Upper lobe of right lung (tissue), 1 donor: ENCODE measurements around the gene KCNE1. TPM values are rescaled to one million over a fixed set of nuclear protein-coding genes. Genes with fewer than 3 reads are reported as not detected.
"Not testable (repeated sequence)": the region's sequence is repeated elsewhere in the genome, so short reads cannot be mapped to it uniquely, and the experiment has no call there.

Source experiments
- ATAC-seq: fragments of 200-7000 bp; cut with Tn5 transposase; one replicate; pipeline ENCODE4 v1.9.1; 2020; ENCODE audit warnings: mild to moderate bottlenecking, moderate library complexity
- DNase-seq: peaks from one replicate; pipeline ENCODE4 v3.0.0-alpha.2; 2020
- H3K27ac ChIP-seq: fragments of 200-600 bp; one replicate; pipeline ENCODE4 v1.8.0; 2022
- H3K27me3 ChIP-seq: fragments of 200-600 bp; one replicate; pipeline ENCODE4 v1.8.0; 2022; ENCODE audit warnings: mild to moderate bottlenecking
- H3K36me3 ChIP-seq: fragments of 200-600 bp; one replicate; pipeline ENCODE4 v1.8.0; 2022
- H3K4me1 ChIP-seq: fragments of 200-600 bp; one replicate; pipeline ENCODE4 v1.8.0; 2022
- H3K4me3 ChIP-seq: fragments of 200-600 bp; one replicate; pipeline ENCODE4 v1.8.0; 2022; ENCODE audit warnings: mild to moderate bottlenecking
- H3K9me3 ChIP-seq: fragments of 200-600 bp; one replicate; pipeline ENCODE4 v1.8.0; 2022
- intact Hi-C: fragments of 100-400 bp; cut with DNase I; formaldehyde crosslinking; loops from one replicate; pipeline ENCODE4 v1.11.0; 2022
- total RNA-seq: library from RNA; stranded (reverse); fragmentation: NEBNext Ultra II Directional; extraction: Animal tissue kit (Norgen Biotek cat#: 25700); gene quantifications from one replicate; pipeline ENCODE4 v1.2.1, GENCODE V29; 2021
- donor health status: DM: no; HTN: yes; CAD: no; lungs with severe emphysema.

The KCNE1 gene
- total RNA-seq, 1 donor from 2014 or later, result 13.6 TPM

DNA sequence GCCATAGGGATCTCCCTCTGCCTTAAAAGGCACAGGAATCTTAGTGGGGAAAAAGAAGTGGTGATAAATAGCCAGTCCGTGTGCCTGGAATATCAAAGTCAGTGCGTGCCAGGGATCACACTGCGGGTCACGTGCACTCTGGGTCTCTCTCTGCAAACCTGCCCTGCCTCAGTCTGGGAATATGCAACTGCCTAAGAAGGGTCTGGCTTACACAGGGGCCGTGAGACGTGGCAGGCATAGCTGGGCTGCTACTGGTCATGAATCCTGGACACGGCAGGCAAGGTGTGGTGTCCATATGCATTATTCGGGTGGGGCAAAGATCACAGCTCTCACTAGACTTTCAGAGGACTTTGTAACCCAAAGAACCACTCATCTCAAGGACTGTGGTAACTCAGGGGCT lies 65.0 kb downstream of the KCNE1 start:
- H3K4me1 ChIP-seq, H3K27ac ChIP-seq, H3K4me3 ChIP-seq, H3K36me3 ChIP-seq, ATAC-seq, intact Hi-C loops, H3K9me3 ChIP-seq, H3K27me3 ChIP-seq, DNase-seq: not testable (repeated sequence)

DNA sequence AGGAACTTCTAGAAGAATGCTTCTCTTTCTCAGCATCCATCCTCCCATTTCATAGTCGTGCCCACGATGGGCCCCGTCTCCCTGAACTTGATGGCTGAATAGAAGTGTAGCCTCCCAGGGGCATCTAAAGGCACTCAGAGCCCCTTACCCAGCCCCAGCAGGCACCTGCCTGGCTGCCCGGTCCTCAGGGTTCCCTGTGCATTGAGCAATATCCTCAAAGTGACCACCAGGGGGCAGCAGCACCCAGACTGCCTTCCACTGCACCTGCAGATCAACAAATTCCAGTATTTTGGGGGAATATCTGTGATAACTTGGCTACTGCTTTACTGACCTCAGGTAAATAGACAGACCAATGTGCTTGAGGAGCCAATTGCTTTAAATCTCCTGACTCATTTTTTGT lies 68.5 kb downstream of the KCNE1 start:
- H3K4me3 ChIP-seq, intact Hi-C loops, H3K9me3 ChIP-seq, H3K27me3 ChIP-seq, H3K36me3 ChIP-seq, H3K27ac ChIP-seq, H3K4me1 ChIP-seq, DNase-seq: not testable (repeated sequence)
- ATAC-seq, result peak; percentile 76

DNA sequence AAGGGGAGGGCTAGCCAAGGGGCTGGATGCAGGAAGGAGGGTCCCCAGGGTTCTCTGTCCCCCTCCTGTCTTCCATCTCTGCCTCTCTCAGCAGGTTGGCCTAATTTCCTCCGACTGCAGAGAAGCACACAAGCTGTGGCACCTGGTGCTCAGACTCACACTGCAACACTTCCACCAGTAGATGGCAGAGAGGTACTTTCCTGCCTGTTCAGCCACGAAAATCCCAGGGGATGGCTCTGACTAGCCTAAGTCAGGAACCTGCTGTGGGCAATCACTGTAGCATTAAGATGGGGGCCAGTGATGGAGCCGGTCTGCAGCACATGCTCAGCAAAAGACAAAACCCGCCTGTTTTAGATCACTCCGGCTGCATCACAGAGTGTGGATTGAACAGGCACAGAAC lies 82.3 kb downstream of the KCNE1 start:
- peak; percentile 25 for ATAC-seq
- H3K27ac ChIP-seq, intact Hi-C loops: not testable (repeated sequence)

DNA sequence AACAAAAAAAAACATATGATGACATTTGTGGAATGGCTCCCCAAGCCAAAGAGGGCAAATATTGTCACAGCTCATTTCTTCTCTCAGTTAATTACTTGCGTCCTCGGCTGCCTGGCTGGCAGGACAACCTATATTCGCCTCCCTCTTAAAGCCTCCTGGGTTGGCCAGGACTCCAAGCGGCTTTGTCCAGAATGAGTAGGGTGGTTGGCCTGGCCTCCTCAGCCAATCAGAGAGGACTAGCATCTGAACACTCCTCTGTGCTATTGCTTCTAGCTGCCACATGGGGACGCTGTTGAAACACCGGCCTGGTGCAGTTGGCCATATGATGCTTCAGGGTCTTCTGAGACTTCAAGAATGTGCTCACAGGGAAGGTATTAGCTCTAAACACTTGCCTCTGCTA lies 83.6 kb downstream of the KCNE1 start:
- H3K36me3 ChIP-seq, H3K9me3 ChIP-seq, intact Hi-C loops, H3K27me3 ChIP-seq, H3K27ac ChIP-seq, H3K4me3 ChIP-seq, DNase-seq, ATAC-seq, H3K4me1 ChIP-seq: not testable (repeated sequence)

More for the DNA sequence above, 82.3 kb downstream of the KCNE1 start:
- not testable (repeated sequence) for H3K27me3 ChIP-seq, H3K4me1 ChIP-seq, H3K36me3 ChIP-seq, DNase-seq, H3K9me3 ChIP-seq, H3K4me3 ChIP-seq

DNA sequence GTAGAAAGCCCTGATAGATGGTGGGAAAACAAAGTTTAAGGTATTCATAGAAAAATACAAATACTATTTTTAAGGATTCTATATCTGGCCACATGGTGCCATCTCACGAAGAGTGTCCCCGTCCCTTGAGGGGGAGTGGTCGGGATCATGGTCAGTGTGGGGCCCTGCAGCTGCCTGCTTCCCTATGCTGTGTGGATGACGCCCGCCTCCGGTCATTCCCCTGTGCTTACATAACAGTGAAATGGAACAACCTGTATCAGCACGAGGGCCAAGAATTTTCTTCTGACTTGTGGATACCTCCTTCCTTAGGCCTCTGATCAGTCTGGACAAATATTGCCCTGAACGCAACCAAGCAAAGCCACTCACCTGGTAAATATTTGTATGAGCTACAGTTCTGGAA lies 84.7 kb downstream of the KCNE1 start:
- H3K27me3 ChIP-seq, ATAC-seq, H3K27ac ChIP-seq, H3K36me3 ChIP-seq, H3K9me3 ChIP-seq, H3K4me1 ChIP-seq, H3K4me3 ChIP-seq, DNase-seq, intact Hi-C loops: not testable (repeated sequence)

DNA sequence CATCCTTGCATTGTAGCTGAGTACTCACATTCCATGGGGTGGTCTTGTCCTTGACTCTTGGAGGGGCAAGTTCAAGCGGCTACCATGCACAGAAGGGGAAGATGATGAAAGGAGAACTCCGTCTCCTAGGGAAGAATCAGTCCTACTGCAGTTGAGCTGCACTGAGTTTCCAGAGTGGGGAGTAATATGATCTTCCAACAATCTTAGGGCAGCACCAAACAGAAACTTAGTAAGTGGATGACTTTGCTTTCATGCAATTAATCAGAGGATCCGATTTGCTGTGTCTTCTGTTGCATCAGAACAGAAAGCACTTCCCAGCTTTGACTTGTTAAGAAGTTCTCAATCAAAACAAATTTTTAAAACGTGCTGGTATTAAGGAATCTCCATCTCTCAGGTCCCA lies 88.2 kb downstream of the KCNE1 start, which contains the start of gene SMIM34:
TSS of gene SMIM34 (minus strand) at position 147 of the 400 bp plus-strand sequence. CDS start at position 35, 112 bp downstream.
- H3K4me1 ChIP-seq, result not testable (repeated sequence)

DNA sequence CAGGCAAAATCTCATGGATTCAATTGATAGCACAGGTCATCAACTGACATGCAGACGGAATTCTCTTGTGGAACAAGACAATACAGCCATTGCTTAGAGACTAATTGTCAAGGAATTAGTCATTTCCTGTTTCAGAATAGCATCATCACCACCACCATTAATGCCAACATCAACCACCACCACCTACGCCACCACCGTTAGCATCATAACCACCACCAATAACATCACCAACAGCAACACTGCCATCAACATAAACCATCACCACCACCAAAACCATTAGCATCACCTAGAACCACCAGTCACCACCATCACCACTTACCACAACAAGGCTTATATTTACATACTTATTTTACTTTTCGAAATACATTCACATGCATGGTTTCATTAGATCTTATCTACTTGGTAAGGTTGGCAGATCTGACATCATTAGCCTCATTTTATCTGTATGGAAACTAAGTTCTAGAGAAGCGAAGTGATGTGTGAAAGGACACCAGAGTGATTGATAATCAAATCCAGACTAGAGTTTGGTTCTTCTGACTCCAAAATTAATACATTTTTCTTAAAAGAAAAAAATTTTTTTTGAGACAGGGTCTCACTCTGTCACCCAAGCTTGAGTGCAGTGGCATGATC lies 94.4 kb downstream of the KCNE1 start:
- H3K27ac ChIP-seq, ATAC-seq, H3K4me1 ChIP-seq, DNase-seq, H3K27me3 ChIP-seq, H3K4me3 ChIP-seq, H3K36me3 ChIP-seq, H3K9me3 ChIP-seq, intact Hi-C loops: not testable (repeated sequence)

More for the DNA sequence above, 88.2 kb downstream of the KCNE1 start, which contains the start of gene SMIM34:
- H3K27ac ChIP-seq, intact Hi-C loops, H3K27me3 ChIP-seq, ATAC-seq, H3K4me3 ChIP-seq, H3K9me3 ChIP-seq, DNase-seq, H3K36me3 ChIP-seq: not testable (repeated sequence)

DNA sequence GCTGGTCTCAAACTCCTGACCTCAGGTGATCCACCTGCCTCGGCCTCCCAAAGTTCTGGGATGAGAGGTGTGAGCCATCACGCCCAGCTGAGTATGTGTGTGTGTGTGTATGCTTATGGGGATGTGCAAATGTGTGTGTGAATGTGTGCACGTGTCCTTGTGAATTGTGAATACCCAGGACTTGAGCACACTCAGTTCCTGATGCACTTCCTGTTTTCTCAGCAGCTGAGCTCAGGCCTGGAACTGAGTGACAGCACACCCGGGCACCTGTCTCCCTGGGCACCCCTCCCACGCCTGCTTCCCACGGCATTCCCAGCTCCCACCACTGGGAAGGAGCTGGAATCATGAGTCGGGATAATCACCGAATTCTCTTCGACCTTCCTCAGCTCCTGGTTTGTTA lies 104.7 kb downstream of the KCNE1 start:
- H3K9me3 ChIP-seq, H3K4me3 ChIP-seq, H3K27me3 ChIP-seq, DNase-seq, H3K27ac ChIP-seq, H3K36me3 ChIP-seq, intact Hi-C loops, ATAC-seq, H3K4me1 ChIP-seq: not testable (repeated sequence)

DNA sequence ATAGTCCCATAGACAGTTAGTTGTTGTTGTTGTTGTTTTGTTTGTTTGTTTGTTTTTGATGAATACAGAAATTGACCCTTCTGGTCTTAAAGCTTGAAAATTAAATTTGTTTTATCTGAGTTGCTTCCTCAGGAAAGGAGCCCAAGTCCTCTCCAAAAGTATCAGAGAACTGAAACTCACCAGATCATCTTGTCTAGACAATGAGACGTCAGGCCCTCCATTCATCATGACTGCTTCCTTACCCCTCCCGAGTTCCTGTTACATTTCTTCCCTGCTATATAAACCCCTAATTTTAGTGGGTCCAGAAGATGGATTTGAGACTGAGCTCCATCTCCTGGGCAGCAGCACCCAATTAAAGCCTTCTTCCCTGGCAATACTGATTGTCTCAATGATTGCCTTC lies 105.3 kb downstream of the KCNE1 start:
- H3K36me3 ChIP-seq, ATAC-seq, H3K27me3 ChIP-seq, H3K4me1 ChIP-seq, H3K4me3 ChIP-seq, intact Hi-C loops, H3K9me3 ChIP-seq, DNase-seq, H3K27ac ChIP-seq: not testable (repeated sequence)

DNA sequence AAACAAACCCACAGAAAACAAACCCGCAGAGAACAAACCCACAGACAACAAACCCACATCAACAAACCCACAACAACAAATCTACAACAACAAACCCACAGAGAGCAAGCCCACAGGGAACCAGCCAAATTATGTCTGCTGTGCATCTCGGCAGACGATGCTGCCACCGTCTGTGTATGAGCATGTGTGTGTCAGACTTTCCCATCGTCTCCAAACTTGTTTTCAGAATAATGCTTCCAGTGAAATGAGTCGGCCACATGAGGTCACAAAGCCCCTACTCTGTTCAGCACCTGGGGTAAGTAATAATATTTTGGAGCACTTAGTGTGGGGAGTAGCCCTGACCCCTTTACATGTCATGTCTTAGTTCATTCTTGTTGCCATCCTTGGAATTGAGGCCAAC lies 105.9 kb downstream of the KCNE1 start:
- DNase-seq, H3K9me3 ChIP-seq, H3K27ac ChIP-seq, H3K4me3 ChIP-seq, intact Hi-C loops, H3K36me3 ChIP-seq, ATAC-seq, H3K27me3 ChIP-seq, H3K4me1 ChIP-seq: not testable (repeated sequence)

DNA sequence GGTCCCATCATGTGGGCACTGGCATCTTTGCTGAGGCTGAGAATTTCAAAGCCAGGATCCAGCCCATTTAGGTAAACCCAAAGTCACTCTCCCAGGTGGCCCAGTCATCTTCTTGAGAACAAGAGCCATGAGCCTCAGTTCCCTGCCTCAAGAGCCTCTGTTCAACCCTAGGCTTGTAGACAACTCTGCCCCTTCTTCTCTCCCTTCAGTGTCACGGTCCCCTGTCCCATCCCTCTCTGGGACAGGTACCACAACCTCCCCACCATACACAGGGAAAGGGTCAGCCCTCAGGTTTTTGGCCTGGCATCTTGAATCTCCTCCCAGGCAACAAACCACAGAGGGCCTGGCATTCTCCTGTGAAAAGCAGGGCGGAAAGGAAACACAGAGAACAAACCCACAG lies 106.3 kb downstream of the KCNE1 start:
- H3K27me3 ChIP-seq, ATAC-seq, H3K27ac ChIP-seq, H3K9me3 ChIP-seq, H3K36me3 ChIP-seq, DNase-seq, H3K4me1 ChIP-seq, H3K4me3 ChIP-seq, intact Hi-C loops: not testable (repeated sequence)

DNA sequence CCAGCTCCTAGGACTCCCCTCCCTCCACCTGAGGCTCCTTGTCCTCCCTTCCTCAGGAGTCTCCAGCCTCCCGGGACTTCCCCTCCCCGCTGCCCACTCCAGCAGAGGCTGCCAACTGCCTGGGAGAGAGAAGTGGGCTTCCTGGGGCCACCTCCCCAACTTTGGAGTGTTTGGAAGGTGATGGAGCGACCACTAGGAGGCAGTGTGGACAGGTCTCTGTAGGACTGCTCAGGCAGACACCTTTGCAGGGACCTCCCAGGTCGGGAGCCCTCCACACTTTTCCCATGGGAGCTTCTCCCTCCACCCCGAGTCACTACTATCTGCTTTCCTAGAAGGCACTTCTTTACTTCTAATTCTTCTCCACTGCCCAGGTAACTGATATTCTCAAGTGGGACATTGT lies 107.3 kb downstream of the KCNE1 start:
- DNase-seq, intact Hi-C loops, ATAC-seq, H3K27ac ChIP-seq, H3K27me3 ChIP-seq, H3K36me3 ChIP-seq, H3K9me3 ChIP-seq, H3K4me3 ChIP-seq, H3K4me1 ChIP-seq: not testable (repeated sequence)

DNA sequence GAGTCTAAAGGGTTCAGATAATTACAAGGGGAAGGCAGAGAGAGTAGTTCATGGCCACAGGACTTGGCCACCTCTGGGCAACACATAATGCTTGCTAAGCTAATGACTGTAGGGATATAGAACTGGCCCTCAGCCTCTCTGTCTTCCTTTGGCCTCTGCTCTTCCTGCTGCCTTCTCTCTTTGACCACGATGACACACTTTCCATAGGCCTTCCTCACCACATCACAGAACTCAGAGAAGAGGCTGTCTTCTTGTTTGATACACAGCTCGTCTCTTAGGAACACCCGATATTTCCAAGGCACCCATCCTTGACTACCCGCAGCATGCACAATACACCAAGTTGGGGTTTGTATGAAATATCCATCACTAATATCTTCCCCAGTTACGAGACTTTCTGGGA lies 111.5 kb downstream of the KCNE1 start:
- H3K9me3 ChIP-seq, H3K4me1 ChIP-seq, ATAC-seq, intact Hi-C loops, H3K36me3 ChIP-seq, DNase-seq, H3K4me3 ChIP-seq, H3K27ac ChIP-seq, H3K27me3 ChIP-seq: not testable (repeated sequence)
